ENCODE measurements around the gene BICDL2.
A peak's percentile ranks its signal among the peaks of the same experiment; 100 is the strongest.

The BICDL2 gene

DNA sequence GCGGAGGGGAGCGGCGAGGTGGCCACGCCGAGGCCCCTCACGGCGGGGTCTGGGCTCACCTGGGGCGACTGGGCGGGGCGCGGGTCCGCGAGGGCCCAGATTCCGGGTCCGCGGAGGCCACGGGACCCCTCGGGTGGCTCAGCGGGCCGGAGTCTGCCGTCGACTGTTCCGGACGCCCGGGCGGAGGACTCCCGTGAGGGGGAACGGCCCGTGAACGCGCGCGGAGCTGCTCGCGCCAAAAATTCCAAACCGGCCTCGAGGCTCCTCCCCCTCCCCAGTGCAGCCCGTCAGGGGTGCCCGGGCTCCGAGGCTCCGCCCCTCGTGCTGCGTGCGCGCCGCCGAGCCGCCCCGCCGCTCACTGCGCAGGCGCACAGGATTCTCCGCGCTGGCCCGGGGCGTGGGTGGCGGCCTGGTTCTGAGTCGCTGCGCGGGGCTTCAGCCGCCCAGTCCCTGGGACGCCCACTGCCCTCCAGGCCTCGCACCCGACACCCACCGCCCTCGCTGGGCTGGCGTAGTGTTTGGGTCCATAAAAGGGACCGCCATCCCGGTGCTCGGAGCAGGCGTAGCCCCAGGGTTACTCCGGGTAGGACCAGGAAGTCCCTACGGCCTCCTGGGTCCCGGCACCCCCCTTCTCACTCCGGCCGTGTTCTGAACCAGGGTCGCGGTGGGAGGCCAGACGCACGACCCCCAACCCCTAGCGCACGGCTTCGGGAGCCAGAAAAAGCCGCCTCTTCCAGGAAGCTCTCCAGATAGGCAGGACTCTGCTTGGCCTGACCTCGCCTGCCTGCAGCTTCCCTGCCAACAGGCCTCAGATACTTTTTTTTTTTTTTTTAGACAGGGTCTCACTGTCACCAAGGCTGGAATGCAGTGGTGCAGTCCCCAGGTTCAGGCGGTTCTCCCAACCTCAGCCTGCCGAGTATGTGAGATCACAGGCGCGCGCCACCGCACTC is 56.2 kb downstream of the BICDL2 start, which contains the start of gene PKMYT1:
Gene PKMYT1 (minus strand): TSS at position 220 of the 950 bp plus-strand sequence. CDS start 789 bp downstream, outside the sequence.
- DNase-seq, result peak; percentile 99

DNA sequence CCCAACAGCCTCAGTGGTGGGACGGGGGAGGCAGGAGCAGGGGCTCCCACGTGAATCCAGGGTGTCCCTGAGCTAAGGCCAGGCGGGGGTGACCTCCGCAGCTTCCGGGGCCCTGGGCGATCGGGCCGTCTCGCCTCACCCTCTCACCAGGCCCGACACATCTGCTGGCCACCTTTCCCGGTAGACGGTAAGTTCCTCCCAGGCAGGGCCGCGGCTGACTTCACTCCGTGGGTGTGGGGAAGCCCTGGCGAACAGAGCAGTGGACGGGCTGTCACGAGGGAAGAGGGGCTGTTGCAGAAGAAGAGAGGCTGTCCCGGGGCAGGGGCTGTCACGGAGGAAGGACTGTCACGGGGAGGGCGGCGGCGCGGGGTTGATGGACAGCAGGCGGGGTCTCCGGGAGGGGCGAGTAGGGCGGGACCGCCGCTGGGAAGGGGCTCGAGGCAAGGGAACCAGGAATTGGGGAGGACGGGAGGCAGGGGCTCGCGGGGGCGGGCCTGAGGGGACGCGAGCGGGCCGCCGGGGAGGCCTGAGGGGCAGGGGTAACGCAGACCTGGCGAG is 57.0 kb downstream of the BICDL2 start:
- DNase-seq, result no peak
